Hippocampal formation (tissue), 2 donors: Measurements from ENCODE around the gene PFDN6.

Source experiments
- DNase-seq, 2 donors: peaks; one replicate each; lab custom pipeline; 2025; lab: John Stamatoyannopoulos, UW

Gene PFDN6

DNA sequence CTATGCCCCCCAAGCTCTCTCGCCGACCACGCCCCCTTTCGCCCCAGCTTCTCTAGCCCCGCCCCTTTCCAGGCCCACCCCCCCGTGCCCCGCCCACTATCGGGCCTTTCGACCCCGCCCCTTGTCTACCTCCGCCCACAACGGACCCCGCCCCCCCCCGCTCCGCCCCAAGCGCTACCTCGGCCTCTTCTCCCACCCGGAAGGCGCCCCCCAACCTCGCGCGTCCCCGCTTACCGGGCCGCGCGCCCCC lies 27.9 kb downstream of the PFDN6 start:
- DNase-seq, result peak in 1 of 2 donors; percentile 60

DNA sequence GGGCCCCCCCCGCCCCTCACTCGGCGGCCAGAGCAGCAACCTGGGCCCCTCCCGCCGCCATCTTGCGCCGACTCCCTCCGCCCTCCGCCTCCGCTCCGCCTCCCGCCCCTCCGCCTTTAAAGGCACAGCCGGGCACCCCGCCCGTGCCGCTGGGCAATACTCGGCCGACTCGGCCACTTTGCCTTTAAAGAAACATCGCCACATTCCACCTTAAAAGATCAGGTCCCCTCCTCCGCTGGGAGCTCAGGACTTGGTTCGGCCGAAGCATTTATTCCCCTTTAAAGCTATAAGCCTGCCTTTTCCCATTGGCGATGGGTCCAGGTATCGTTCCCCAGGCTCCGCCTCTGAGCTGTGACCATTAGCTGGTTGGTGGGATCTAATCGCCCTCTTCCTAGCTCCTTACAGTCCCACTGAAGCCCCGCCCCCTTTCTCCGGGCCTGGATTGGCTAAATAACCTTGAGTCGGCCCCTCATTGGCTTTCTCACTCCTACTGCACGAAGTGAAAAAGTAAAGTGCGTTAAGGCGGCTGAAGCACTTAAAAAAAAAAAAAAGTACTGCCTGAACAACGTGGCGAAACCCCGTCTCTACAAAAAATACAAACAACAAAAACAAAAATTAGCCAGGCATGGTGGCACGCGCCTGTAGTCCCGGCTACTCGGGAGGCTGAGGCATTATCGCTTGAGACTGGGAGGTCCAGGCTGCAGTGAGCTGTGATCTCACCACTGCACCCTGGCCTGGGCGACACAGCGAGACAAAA lies 28.4 kb downstream of the PFDN6 start, which contains the start of gene ZBTB22:
TSS of gene ZBTB22 (minus strand) at position 76 of the 757 bp plus-strand sequence. CDS start 828 bp downstream, outside the sequence.
- peak; percentile 98 to 100 for DNase-seq

- DNase-seq, result no peak
These were observed 29.1 kb downstream of the PFDN6 start for GRCh38 chr6:33318426-33319073.

DNA sequence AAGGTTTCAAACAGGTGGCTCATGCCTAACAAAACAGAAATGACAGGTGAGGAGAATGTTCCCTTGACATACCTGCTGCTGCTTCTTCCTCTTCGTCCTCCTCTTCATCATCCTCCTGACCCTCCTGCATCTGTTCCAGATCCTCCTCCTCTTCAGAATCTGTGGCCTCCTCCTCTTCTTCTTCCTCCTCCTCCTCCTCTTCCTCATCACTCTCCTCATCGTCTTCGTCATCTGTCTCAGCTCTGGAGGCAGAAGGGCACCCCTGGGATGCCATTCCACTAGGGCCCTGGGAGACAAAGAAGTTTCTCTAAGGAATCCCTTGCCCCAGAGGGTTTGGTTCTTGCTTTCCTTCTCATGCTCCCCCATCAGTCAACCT lies 30.5 kb downstream of the PFDN6 start:
- no peak for DNase-seq

DNA sequence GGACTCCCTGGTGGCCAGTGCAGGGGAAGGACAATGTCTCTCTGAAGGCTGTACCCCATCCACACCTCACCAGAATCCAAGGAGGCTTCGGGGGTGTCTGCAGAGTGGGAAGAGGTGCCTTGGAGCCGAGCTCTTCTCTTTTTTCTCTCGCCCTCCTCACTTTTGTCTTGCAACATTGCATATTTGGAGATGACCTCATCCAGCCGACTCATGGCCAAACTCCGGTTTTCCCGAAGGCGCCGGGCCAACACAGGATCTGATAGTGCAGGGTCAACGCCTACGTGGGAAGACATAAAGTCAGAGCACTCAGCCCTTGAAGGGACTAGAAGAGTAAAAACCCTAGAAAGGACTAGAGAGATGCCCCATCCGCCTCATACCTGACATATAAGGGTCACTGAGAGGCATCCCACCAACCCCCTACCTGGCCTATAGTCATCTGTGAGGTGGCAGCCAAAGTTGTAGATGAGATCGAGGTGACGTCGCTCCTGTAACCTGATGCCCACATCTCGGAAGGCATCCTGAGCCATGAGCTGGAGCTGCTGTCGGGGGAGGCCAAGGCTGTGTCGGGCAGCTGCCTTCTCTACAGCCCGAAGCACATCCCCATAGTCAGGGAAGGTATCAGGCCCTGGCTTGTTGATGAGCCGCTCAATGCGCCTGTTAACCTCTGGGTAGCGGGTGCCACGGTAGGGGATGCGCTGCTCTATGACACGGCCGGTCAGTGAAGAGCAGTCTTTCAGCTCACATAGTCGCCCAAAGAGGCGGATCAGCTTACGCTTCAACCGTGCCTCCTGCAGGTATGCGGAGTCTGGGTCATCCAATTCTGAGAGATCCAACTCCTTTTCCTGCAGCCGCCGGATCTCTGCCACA lies 31.1 kb downstream of the PFDN6 start:
- no peak for DNase-seq

GRCh38 chr6:33321227-33321626 lies 31.8 kb downstream of the PFDN6 start:
- DNase-seq, result no peak

GRCh38 chr6:33323623-33323948 lies 34.2 kb downstream of the PFDN6 start:
- no peak for DNase-seq

DNA sequence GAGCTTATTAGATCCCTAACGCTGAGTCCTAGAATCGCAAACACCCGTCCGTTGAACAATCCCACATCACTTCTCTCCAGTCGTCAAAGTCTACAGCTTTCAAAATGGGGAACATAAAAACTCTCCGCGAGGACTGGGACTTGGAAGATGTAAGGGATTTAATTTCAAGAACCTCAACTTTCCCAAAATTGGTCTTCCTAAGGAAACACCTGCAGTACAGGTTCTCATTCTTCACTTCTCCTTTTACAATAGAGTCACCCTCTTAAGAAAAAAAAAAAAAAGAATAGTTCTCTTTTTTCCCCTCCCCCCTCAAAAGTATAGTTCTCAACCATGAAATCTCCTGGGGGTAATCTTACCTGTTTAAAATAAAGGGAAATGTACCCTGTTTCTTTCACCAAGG lies 34.7 kb downstream of the PFDN6 start:
- DNase-seq, result no peak

DNA sequence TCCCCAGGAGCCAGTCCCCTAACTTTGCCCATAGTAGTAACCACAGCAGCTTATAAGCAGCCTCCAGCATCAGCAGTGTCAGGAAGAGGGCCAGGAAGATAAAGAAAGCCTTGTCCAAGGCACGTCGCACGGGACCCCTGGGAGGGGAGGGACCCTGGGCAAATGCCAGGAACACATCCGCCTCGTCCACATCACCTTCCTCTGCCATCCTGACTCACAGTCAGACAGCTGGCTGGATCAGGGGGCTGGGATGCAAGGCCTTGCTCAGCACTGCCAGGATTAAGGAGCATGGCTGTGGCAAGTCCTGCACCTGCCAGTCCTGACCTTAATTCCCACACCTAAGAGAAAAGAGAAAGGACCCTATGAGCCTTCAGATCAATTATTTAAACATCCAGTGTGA lies 39.7 kb downstream of the PFDN6 start:
- DNase-seq, result no peak

GRCh38 chr6:33330736-33331135 lies 41.3 kb downstream of the PFDN6 start:
- DNase-seq, result no peak

DNA sequence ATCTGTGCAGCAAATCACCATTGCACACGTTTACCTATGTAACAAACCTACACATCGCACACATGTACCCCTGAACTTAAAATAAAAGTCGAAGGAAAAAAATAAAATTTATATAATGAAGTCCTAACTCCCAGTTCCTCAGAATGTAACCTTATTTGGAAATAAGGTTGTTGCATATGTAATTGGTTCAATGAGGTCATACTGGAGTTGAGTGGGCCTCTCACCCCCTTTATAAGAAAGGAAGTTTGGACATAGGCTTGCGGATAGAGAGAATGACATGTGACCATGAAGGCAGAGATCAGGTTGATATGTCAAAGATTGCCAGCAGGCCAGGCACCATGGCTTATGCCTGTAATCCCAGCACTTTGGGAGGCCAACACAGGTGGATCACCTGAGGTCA lies 44.3 kb downstream of the PFDN6 start:
- no peak for DNase-seq

- DNase-seq, result no peak
These were observed 46.5 kb downstream of the PFDN6 start for GRCh38 chr6:33335916-33336315.

- no peak for DNase-seq
These were observed 47.1 kb downstream of the PFDN6 start for GRCh38 chr6:33336495-33336894.

GRCh38 chr6:33339193-33339592 lies 49.8 kb downstream of the PFDN6 start:
- no peak for DNase-seq
